HT-29 (cell line): ENCODE data around the gene MRRF. TPM values are rescaled to one million over a fixed set of nuclear protein-coding genes. Genes with fewer than 3 reads are reported as not detected.
"Not testable (repeated sequence)": the region's sequence is repeated elsewhere in the genome, so short reads cannot be mapped to it uniquely, and the experiment has no call there.

Experiments used
- DNase-seq: peaks from one replicate; pipeline ENCODE4 v3.0.0-alpha.2; 2015; ENCODE audit warnings: low spot score
- total RNA-seq: library from RNA; depleted of rRNA; stranded (reverse); fragments of >200 nt; shearing (Covaris generic); gene quantifications from 2 replicates; pipeline ENCODE4 v1.2.3, GENCODE V29; 2014

The MRRF gene
- total RNA-seq, 1 experiment from 2014 or later: 52.4 TPM

- no peak for DNase-seq
These were observed 90.0 kb downstream of the MRRF start for GRCh38 chr9:122354536-122355199.

- DNase-seq: no peak
These were observed 90.7 kb downstream of the MRRF start for GRCh38 chr9:122355336-122355875.

DNA sequence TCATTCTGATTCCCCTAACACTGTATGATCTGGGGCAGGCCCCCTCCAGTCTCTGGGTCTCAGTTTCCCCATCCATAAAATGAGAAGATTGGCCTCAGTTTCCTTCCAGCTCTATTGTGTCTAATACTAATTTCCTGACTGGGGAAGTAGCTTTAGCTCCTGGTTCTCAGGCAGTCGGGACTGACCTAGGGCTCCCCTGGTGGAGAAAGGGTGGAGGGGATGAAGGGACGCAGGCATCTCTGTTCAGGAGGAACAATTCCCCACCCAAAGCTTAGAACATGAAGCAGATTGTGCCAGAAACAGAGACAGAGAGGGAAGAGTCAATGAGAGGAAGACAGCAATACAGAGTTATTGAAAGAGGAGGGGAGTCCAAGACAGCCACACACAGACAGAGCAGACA lies 91.9 kb downstream of the MRRF start:
- no peak for DNase-seq

DNA sequence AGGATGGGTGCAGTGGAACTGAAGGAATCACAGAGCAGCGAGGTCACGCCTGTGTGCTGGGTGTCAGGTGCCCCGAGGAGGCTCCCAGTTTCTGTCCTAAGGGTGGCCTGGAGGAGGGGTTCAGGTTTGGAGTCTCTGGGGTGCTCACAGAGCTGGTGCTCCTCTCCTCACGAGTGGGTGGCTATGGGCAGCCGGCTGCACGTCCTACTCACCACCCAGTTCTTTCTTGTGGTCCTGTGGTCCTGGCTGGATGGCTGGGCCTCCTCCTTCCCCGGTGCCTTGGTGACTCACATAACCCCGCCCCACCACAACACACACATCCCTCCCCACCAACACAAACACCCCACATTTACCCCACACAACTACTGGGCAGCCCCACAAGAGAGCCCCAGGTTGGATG lies 96.2 kb downstream of the MRRF start:
- no peak for DNase-seq

DNA sequence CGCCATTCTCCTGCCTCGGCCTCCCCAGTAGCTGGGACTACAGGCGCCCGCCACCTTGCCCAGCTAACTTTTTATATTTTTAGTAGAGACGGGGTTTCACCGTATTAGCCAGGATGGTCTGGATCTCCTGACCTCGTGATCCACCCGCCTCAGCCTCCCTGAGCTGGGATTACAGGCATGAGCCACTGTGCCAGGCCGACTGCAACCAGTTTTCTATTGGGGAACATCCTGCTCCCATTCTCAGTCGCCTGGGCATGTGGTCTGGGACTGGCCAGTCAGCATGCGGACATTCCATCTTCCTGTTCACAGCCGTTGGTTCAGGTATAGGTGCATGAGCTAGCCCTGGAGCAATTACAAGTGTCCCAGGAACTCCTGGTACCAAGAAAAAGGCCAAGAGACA lies 98.4 kb downstream of the MRRF start:
- DNase-seq: not testable (repeated sequence)

DNA sequence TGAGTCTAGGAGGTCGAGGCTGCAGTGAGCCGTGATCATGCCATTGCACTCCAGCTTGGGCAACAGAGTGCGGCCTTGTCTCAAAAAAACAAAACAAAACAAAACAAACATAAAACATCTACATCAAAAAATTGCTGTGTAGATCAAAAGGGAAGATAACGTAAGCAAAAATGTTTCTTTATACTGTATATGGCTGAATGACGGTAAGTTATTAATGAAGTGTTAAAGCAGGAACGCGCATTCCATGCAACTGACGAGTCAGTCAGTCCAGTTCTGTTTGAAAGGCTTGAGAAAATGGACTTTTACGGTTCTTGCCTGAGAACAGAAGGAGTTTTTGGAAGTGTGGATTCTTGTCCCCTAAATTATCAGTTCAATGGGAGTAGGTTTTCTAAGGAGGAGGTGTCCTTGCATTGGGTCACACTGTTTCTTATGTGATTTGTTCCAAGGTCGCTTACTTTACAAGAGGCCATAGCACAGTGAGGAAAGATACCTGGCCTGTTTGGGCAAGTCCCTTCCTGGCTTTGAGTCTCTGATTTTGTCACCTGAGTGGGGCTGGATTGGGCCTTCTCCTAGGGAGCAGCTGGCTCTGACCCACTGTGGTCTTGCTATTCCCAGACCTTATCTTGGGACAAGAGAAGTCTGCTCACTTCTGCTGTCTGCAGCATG lies 99.6 kb downstream of the MRRF start:
- DNase-seq: no peak

- DNase-seq: no peak
These were observed 100.1 kb downstream of the MRRF start for GRCh38 chr9:122364783-122365150.

GRCh38 chr9:122366074-122366660 lies 101.5 kb downstream of the MRRF start:
- no peak for DNase-seq

DNA sequence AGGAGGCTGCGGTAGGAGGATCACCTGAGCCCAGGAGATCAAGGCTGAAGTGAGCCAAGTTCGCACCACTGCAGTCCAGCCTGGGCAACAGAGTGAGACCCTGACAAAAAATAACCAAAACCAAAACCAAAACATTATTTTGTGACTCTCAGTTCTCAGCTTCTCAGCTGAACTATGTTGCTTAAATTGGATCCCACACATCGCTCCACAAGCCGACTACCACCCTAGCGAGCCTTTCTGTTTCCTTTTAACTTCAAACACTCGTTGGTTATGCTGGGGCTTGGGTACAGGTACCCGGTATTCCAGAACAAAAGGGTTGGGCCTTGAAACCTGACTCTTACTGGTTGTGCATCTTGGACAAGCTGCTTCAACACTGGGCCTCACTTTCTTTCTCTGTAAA lies 102.4 kb downstream of the MRRF start:
- DNase-seq: no peak

GRCh38 chr9:122367774-122368460 lies 103.2 kb downstream of the MRRF start:
- no peak for DNase-seq

- DNase-seq: no peak
These were observed 104.0 kb downstream of the MRRF start for GRCh38 chr9:122368642-122369041.

GRCh38 chr9:122370303-122370702 lies 105.6 kb downstream of the MRRF start:
- DNase-seq: no peak

DNA sequence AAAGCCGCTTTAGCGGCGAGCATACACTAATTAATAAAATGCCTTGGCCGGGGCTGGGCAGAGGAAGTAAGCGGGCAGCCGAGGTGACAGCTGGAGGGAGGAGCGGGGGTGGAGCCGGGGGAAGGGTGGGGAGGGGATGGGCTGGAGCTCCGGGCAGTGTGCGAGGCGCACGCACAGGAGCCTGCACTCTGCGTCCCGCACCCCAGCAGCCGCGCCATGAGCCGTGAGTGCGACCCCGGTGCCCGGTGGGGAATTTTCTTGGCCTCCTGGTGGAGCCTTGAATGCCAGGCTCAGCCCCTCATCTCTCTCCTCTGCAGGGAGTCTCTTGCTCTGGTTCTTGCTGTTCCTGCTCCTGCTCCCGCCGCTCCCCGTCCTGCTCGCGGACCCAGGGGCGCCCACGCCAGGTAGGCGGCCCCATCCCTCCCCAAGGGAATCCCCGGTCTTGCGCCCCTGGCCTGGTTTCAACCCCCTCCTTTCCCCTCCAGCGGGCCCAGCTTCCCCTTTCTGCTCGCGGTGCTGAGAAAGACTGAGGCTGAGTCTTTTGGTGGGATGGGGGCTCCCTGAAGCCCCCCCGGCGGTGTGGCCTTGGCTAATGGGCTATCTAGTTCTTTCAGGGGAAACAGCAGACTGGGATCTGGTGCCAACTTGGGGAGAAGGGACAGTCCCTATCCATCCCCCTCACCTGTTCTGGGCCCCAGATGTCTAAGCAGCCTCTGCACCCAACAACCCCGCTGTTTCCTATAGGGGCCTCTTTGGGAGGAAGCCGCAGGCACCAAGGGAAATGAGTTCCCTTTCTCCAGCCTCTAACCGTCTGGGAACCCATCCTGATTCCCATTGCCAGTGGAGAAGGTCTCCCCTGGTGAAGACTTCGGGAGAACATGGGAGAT lies 106.4 kb downstream of the MRRF start, which contains the start of gene PTGS1:
TSS of gene PTGS1 (plus strand) at position 156 of the 887 bp plus-strand sequence. CDS start at position 217, 61 bp downstream.
- peak; percentile 53 for DNase-seq

DNA sequence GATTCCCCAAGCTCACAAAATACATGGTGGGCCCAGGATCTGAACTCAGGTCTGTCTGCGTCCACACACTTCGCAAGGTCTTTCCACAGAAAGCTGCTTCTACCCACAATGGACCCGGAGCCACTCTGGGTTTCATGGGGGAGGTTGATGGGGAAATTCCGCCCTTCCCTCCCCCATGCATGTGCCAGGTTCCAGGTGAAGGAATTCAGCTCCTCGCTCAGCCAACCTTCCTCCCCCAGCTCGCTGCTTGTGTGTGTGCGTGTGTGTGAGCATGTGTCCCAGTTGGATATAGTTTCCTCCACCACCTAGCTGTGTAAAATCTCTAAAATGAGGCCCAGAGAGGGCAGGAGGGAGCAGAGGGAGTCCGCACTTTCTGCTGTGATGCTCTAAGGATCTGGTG lies 107.2 kb downstream of the MRRF start:
- no peak for DNase-seq

DNA sequence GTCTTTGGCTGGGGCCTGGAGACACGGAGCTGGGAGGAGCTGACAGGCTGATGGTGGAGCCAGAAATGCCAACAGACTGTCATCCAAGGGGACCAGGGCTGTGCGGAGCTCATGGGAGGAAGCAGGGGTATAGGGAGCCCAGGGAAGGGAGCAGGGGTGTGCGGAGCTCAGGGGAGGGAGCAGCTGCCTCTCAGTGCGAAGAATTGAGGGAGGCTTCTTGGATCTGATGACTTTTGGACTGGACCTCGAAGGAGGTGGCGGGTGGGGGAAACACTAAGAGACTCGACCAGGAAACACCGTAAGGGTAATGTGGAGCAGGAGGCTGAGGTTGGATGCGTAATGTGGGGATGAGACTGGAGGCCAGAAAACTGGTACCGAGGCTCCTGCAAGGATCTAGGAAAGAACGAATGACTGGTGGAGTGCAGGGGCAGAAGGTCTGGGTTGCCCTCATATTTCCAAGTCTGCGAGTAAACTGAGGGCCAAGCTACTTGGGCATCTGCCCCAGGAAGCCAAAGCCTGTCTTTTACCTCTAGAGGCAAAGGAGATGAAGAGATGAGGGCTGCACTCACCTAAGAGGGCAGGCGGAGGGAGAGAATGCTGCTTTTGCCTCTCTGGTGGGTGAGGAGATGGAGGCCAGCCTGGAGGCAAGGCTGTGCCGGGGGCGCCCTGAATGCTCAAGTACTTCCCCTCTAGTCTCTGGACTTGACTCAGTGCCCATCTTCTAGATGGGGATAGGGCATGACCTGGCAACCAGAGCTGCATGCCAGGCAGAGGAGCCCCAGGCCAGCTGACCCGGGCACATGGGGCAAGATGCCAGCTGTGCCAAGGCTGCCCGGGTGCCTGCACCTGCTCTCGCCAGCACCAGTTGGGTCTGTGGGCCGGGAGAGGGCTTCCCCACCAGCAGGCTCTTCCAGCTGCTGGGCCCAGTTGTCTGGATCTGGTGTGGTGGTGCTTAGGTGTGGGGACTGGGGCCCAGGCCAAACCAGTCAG lies 108.5 kb downstream of the MRRF start:
- DNase-seq: no peak

DNA sequence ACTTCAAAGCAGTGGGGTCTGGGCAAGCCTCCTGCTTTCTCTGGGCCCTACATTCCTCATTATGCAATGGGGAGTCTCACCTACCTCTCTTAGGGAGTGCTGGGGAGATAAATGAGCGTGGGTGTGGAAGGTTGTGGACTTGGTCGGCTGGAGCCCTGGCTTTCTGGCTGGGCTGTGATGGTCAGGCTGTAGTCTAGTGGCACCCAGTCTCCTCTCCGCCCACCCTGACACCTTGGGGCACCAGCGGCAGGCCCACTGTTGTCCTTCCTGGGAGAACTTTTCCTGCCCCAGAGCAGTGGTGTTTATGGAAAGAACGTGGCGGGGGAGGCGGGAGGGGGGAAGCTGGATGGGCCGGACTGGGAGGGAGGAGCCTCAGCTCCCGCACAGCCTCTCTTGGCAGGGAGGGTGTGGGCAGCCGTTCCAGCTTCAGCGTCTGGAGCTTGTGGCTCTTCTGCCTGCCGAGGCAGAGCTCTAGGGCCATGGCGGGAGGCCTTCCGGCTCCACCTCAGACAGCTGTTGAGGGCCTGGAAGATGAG lies 110.3 kb downstream of the MRRF start:
- peak; percentile 57 for DNase-seq

DNA sequence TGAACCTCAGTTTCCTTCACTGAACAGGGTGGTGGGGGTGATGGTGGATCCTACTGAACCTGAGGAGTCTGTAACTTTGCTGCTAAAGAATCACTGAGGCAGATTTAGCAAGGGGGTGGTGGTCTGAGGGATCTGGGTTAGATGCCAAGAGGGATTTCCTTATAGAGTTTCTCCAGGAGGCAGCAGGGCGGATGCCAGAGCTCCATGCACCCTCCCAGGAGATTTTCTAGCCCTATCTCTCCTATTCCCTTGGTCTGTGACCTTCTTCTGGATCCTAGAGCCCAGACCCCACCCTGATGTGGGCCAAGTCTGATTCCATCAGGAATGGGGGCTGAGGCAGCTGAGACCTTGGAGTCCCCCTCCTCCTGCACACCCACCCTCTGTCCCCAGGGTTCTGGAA lies 112.1 kb downstream of the MRRF start:
- DNase-seq: no peak

DNA sequence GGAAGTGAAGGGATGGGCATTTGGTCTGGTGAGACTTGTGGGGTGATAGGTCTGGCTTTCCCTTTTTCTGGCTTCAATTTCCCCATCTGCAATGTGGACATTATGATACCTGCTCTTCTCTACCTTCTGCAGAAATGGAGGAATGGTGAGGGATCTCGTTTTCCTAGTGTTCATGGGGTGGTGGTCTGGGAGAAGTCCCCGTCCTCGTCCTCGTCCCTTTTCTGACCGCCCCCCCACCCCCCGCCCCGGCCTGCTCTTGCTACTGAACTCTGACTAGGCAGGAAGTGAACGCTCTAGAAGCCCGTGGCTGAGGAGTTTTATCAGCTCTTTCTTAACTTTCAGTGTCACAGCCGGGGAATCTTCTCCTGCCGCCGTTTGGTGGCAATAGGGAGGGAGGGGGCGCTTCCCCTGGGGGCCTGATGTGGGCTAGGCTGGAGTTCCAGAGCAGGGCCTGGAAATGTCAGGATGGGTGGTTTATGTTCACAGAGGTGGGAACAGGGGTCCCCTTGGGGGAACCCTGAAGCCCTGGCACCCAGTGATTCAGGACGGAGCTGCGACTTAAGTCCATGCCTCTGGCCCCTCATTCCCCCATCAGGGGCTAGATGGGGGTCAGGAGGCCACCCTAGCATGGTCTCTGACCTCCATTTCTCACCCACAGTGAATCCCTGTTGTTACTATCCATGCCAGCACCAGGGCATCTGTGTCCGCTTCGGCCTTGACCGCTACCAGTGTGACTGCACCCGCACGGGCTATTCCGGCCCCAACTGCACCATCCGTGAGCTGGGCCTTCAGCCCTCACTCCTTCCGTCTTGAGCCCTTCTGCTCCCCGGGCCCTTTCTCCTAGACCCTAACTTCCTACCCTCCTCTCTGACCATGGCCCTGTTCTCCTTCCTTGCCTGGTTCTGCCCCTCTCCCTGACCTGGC lies 112.8 kb downstream of the MRRF start:
- DNase-seq: no peak
